ENCODE data around the gene GLRA2. TPM values are rescaled to one million over a fixed set of nuclear protein-coding genes. Genes with fewer than 3 reads are reported as not detected.
"Not testable (repeated sequence)": the region's sequence is repeated elsewhere in the genome, so short reads cannot be mapped to it uniquely, and the experiment has no call there.

The GLRA2 gene
- total and polyA plus RNA-seq, 2 of the 13 experiments (the other 11 are each of a cell fraction or from before 2014, with no cell fraction given), result not detected

- H3K9ac ChIP-seq (ENCODE audit: insufficient read depth, low read depth, low read length), result no peak overlapping the region
- ChIA-PET CTCF (ENCODE audit: low intra/inter-chr PET ratio, low total read pairs) (no interaction called here), POLR2A (no interaction called here)
- BruUV-seq (replicated peaks), result no TSS peak
- intact Hi-C loops (cut with micrococcal nuclease; ENCODE audit: unreplicated experiment) (no loop called here), in situ Hi-C loops (cut with HindIII; ENCODE audit: extremely low pct_ligation_motif_present, low pct_unique_long_range_greater_than_20kb) (no loop called here)
- H3K4me3 ChIP-seq (replicated peaks in 1 of 3; ENCODE audit: insufficient read depth in 1 of 3, low read depth in 2 of 3, low read length in 3 of 3), result no peak overlapping the region
- 79% methylated on average over 3 of the region's 3 CpGs for WGBS (ENCODE audit: low lambda C conversion rate)
- FAIRE-seq, result no peak
- no peaks in the 10 kb centered on the region for H4K20me1 ChIP-seq (ENCODE audit: insufficient read depth, low read length)
- H3K27me3 ChIP-seq (ENCODE audit: control insufficient read depth in 1 of 2, insufficient read depth in 2 of 2, low read length in 2 of 2), result no peaks in the 10 kb centered on the region
- no peak overlapping the region for H3K27ac ChIP-seq (ENCODE audit: extremely low read length, insufficient read depth, low read length)
- TF ChIP-seq ZNF614 (CRISPR knock-in tag; IDR thresholded peaks at IDR 0.05; ENCODE audit: borderline replicate concordance) (no peak), ZNF441 (CRISPR knock-in tag; IDR thresholded peaks at IDR 0.05; ENCODE audit: borderline replicate concordance) (no peak)
- H3K36me3 ChIP-seq (replicated peaks in 1 of 2; ENCODE audit: control insufficient read depth in 1 of 2, insufficient read depth in 2 of 2, low read length in 2 of 2), result no peaks in the 10 kb centered on the region
- no peaks in the 10 kb centered on the region for H3K79me2 ChIP-seq (ENCODE audit: insufficient read depth, low read length)
- no peak for ATAC-seq
- no peak for DNase-seq (ENCODE audit: low spot score)
- H3K9me3 ChIP-seq (ENCODE audit: low read length), result no peaks in the 10 kb centered on the region
- H3K4me1 ChIP-seq (ENCODE audit: insufficient read depth, low read length), result no peaks in the 10 kb centered on the region
- no peak overlapping the region for H2AFZ ChIP-seq (ENCODE audit: low read length)
- no peak overlapping the region for H3K4me2 ChIP-seq (ENCODE audit: low read depth, low read length)
Measured at GRCh38 chrX:14607446-14607985, 78.2 kb downstream of the GLRA2 start.

GRCh38 chrX:14612450-14612849 is 83.1 kb downstream of the GLRA2 start:
- H3K9me3 ChIP-seq (ENCODE audit: low read length); POLR2A ChIA-PET; H3K9ac ChIP-seq (ENCODE audit: insufficient read depth, low read depth, low read length); in situ Hi-C loops (cut with HindIII; ENCODE audit: extremely low pct_ligation_motif_present, low pct_unique_long_range_greater_than_20kb); BruUV-seq (replicated peaks); H3K27me3 ChIP-seq (ENCODE audit: control insufficient read depth in 1 of 2, insufficient read depth in 2 of 2, low read length in 2 of 2); H3K79me2 ChIP-seq (ENCODE audit: insufficient read depth, low read length); H3K27ac ChIP-seq (ENCODE audit: extremely low read length, insufficient read depth, low read length); CTCF ChIA-PET (ENCODE audit: low intra/inter-chr PET ratio, low total read pairs); H3K4me3 ChIP-seq (replicated peaks in 1 of 3; ENCODE audit: insufficient read depth in 1 of 3, low read depth in 2 of 3, low read length in 3 of 3); H3K4me2 ChIP-seq (ENCODE audit: low read depth, low read length); DNase-seq (ENCODE audit: low spot score); ATAC-seq; H2AFZ ChIP-seq (ENCODE audit: low read length); H4K20me1 ChIP-seq (ENCODE audit: insufficient read depth, low read length); intact Hi-C loops (cut with micrococcal nuclease; ENCODE audit: unreplicated experiment); H3K4me1 ChIP-seq (ENCODE audit: insufficient read depth, low read length); H3K36me3 ChIP-seq (replicated peaks in 1 of 2; ENCODE audit: control insufficient read depth in 1 of 2, insufficient read depth in 2 of 2, low read length in 2 of 2); FAIRE-seq: not testable (repeated sequence)
- WGBS (ENCODE audit: low lambda C conversion rate), result 84% methylated on average over 5 of the region's 5 CpGs

GRCh38 chrX:14616301-14616700 is 87.0 kb downstream of the GLRA2 start:
- Histone ChIP-seq H3K9me3 (ENCODE audit: low read length) (no peaks in the 10 kb centered on the region), H3K27ac (ENCODE audit: extremely low read length, insufficient read depth, low read length) (no peak overlapping the region), H2AFZ (ENCODE audit: low read length) (no peak overlapping the region), H3K9ac (ENCODE audit: insufficient read depth, low read depth, low read length) (no peak overlapping the region), H4K20me1 (ENCODE audit: insufficient read depth, low read length) (no peaks in the 10 kb centered on the region), H3K27me3 (ENCODE audit: control insufficient read depth in 1 of 2, insufficient read depth in 2 of 2, low read length in 2 of 2) (no peaks in the 10 kb centered on the region), H3K79me2 (ENCODE audit: insufficient read depth, low read length) (no peaks in the 10 kb centered on the region), H3K4me2 (ENCODE audit: low read depth, low read length) (no peak overlapping the region), H3K36me3 (replicated peaks in 1 of 2; ENCODE audit: control insufficient read depth in 1 of 2, insufficient read depth in 2 of 2, low read length in 2 of 2) (no peaks in the 10 kb centered on the region), H3K4me1 (ENCODE audit: insufficient read depth, low read length) (no peaks in the 10 kb centered on the region), H3K4me3 (replicated peaks in 1 of 3; ENCODE audit: insufficient read depth in 1 of 3, low read depth in 2 of 3, low read length in 3 of 3) (no peak overlapping the region)
- TF ChIP-seq ZNF484 (CRISPR knock-in tag; IDR thresholded peaks at IDR 0.05; ENCODE audit: borderline replicate concordance, low read depth) (no peak), SRSF9 (IDR thresholded peaks at IDR 0.05; ENCODE audit: borderline replicate concordance, insufficient read depth, low read depth, low read length, poor library complexity, severe bottlenecking) (no peak), MTF1 (CRISPR knock-in tag; IDR thresholded peaks at IDR 0.05) (no peak)
- WGBS (ENCODE audit: low lambda C conversion rate), result 61% methylated on average over 4 of the region's 4 CpGs
- ATAC-seq (no peak), DNase-seq (ENCODE audit: low spot score) (no peak), FAIRE-seq (no peak)
- in situ Hi-C loops (cut with HindIII; ENCODE audit: extremely low pct_ligation_motif_present, low pct_unique_long_range_greater_than_20kb) (no loop called here), intact Hi-C loops (cut with micrococcal nuclease; ENCODE audit: unreplicated experiment) (no loop called here)
- no TSS peak for BruUV-seq (replicated peaks)
- ChIA-PET POLR2A (no interaction called here), CTCF (ENCODE audit: low intra/inter-chr PET ratio, low total read pairs) (no interaction called here)
